Activated CD8-positive, alpha-beta T cell treated with anti-CD3 and anti-CD28 coated beads for 36 hours (primary cell): Measurements from ENCODE around the gene RANBP1. TPM values are rescaled to one million over a fixed set of nuclear protein-coding genes. Genes with fewer than 3 reads are reported as not detected.

Experiments used
- ATAC-seq: fragments of 200-7000 bp; cut with Tn5 transposase; one replicate; pipeline ENCODE4 v1.10.0; 2021; ENCODE audit warnings: mild to moderate bottlenecking, moderate library complexity
- CTCF ChIA-PET: fragments of 350-600 bp; sonication (Branson Sonifier 250); formaldehyde crosslinking; loops from one replicate; lab custom pipeline; 2021; ENCODE audit warnings: antibody characterized with exemption; lab: Charles Lee
- POLR2A ChIA-PET: fragments of 350-600 bp; sonication (Branson Sonifier 250); formaldehyde crosslinking; loops from one replicate; lab custom pipeline; 2021; ENCODE audit warnings: antibody characterized with exemption; lab: Charles Lee
- DNase-seq: peaks from one replicate; pipeline ENCODE4 v3.0.0-alpha.2; 2020
- H3K27ac Mint-ChIP-seq: one replicate; pipeline ENCODE4 v1.8.0; 2021; ENCODE audit warnings: mild to moderate bottlenecking, mixed read lengths
- H3K27me3 Mint-ChIP-seq: one replicate; pipeline ENCODE4 v1.8.0; 2021; ENCODE audit warnings: mixed read lengths
- H3K36me3 Mint-ChIP-seq: one replicate; pipeline ENCODE4 v1.8.0; 2021; ENCODE audit warnings: low read depth, mixed read lengths
- H3K4me1 Mint-ChIP-seq: one replicate; pipeline ENCODE4 v1.8.0; 2021; ENCODE audit warnings: low read depth, mixed read lengths
- H3K4me3 Mint-ChIP-seq: one replicate; pipeline ENCODE4 v1.8.0; 2021; ENCODE audit warnings: mild to moderate bottlenecking, moderate library complexity, mixed read lengths
- H3K9me3 Mint-ChIP-seq: one replicate; pipeline ENCODE4 v1.8.0; 2021; ENCODE audit warnings: mixed read lengths
- CTCF ChIP-seq: fragments of 200-600 bp; IDR thresholded peaks from one replicate; pipeline ENCODE4 v1.8.0; 2022; ENCODE audit warnings: antibody characterized with exemption, mild to moderate bottlenecking
- intact Hi-C: fragments of 100-400 bp; cut with micrococcal nuclease; formaldehyde crosslinking; loops from one replicate; pipeline ENCODE4 v1.10.0; 2022
- total RNA-seq, 2 experiments: library from RNA; stranded (reverse); gene quantifications; one replicate each; pipeline ENCODE4 v1.2.3, GENCODE V29; 2021

The RANBP1 gene
- total RNA-seq, 2 experiments from 2014 or later: 411 to 412 TPM

DNA sequence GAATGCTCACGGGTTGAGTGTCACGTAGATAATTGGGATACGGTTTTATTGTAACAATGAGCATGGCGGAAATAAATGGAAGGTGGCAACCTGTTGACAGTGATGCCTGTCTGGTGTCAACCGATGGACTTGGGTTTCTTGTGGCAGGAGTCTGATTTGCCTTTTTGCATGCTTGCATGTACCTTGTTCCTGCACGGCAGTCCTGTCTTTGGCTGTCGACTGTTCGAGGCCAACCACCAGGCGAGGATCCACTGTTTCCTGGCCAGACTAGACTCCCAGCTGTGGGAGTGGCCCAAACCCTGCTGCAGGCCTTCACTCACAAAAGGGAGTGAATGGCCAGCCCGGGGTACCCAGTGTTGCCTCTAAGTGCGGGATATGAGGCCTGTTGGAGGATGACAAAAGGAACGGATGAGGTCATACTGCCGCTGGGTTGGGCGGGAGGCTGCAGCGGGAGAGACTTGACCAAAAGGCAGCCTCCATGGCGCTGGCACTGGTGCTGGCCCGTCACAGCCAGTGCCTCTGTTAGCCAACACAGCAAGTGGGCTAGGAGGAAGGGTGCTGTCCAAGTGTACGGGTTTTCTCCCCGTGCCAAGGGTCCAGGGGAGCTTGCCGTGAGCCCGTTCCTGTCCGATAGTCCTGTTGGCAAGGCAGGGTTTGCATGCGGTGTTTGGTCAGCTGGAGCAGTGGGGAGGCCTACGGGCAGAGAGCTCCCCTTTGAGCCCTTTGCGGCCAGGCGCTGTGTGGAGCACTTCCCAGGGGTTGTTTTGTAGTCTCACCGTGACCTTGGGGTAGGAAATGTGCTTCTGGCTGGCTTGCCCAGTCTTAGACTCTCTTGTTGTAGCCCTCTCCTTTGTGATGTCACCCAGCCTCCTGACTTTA lies 34.9 kb upstream of the RANBP1 start:
- H3K4me1 Mint-ChIP-seq: peaks cover 41% of the 10 kb centered on the region
- ChIA-PET CTCF (interaction anchor here (1.0 to 2.4 kb wide), 3 partner anchors 10 to 20 kb away, joined by 3 to 10 read pairs (median 4); no protein-coding TSS in a partner anchor), POLR2A (interaction anchor here (1.2 to 3.3 kb wide), 5 partner anchors 10 to 37 kb away, joined by 5 to 17 read pairs (median 7); partner anchors contain the start of gene TRMT2A)
- peak overlapping the region; percentile 91 for H3K4me3 Mint-ChIP-seq
- ATAC-seq: no peak
- DNase-seq: peak; percentile 38
- intact Hi-C loops: loop anchor here (5.0 kb wide), 1 partner anchor 36 kb away; the partner anchor contains the start of genes RANBP1 and TRMT2A
- H3K36me3 Mint-ChIP-seq: peaks cover 21% of the 10 kb centered on the region
- no peaks in the 10 kb centered on the region for H3K27me3 Mint-ChIP-seq
- no peak for TF ChIP-seq CTCF
- H3K9me3 Mint-ChIP-seq: no peaks in the 10 kb centered on the region
- H3K27ac Mint-ChIP-seq: peak overlapping the region; percentile 54

GRCh38 chr22:20083157-20083890 lies 32.6 kb upstream of the RANBP1 start:
- H3K4me3 Mint-ChIP-seq: peak overlapping the region; percentile 91
- POLR2A ChIA-PET: interaction anchor here (0.9 to 3.3 kb wide), 9 partner anchors 9 to 46 kb away, joined by 3 to 17 read pairs (median 6); partner anchors contain the start of gene TRMT2A
- no peak for ATAC-seq
- peak overlapping the region; percentile 54 for H3K27ac Mint-ChIP-seq
- CTCF ChIA-PET: interaction anchor here (1.0 to 2.4 kb wide), 5 partner anchors 11 to 70 kb away, joined by 3 to 10 read pairs (median 4); partner anchors contain the start of gene TRMT2A
- H3K27me3 Mint-ChIP-seq: no peaks in the 10 kb centered on the region
- TF ChIP-seq CTCF: no peak
- intact Hi-C loops: loop anchor here (5.0 kb wide), 1 partner anchor 34 kb away; the partner anchor contains the start of genes RANBP1 and TRMT2A
- no peaks in the 10 kb centered on the region for H3K9me3 Mint-ChIP-seq
- H3K4me1 Mint-ChIP-seq: peaks cover 57% of the 10 kb centered on the region
- peaks cover 39% of the 10 kb centered on the region for H3K36me3 Mint-ChIP-seq
- DNase-seq: no peak

DNA sequence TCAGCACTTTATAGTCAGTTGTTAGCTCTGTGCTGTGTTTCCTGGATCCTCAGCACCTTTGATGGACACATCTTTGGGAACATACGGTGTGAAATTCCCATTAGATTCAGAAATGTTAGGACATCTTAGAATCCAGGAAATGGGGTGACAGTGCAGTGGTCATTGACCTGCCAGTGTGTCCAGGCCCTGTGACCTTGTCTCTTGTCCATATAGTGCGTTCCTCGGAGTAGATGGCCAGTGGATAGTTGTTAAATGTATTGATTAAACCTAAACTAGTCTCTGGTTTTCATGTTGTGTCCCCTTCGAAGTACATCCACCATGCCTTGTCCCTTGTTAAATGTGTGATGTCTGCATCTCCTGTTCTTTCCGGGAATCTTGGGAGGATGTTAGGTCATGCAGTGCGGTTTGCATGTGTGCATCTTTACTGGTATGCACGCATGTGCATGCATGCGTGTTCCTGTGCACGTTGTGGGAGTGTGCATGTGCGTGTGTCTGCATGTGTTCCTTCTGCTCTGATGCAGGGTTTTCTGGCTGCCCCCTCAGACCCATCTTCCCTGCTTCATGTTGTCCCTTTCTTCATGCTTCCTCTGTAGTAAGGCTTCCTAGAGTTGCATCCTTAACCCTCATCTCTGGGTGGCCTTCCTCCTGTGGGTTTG lies 31.9 kb upstream of the RANBP1 start:
- no peaks in the 10 kb centered on the region for H3K9me3 Mint-ChIP-seq
- intact Hi-C loops: loop anchor here (5.0 kb wide), 1 partner anchor 33 kb away; the partner anchor contains the start of genes RANBP1 and TRMT2A
- no peak overlapping the region for H3K4me3 Mint-ChIP-seq
- H3K4me1 Mint-ChIP-seq: peaks cover 60% of the 10 kb centered on the region
- no peaks in the 10 kb centered on the region for H3K27me3 Mint-ChIP-seq
- ChIA-PET CTCF (interaction anchor here (0.7 to 2.4 kb wide), 5 partner anchors 10 to 70 kb away, joined by 3 to 10 read pairs (median 4); no protein-coding TSS in a partner anchor), POLR2A (interaction anchor here (1.0 to 1.2 kb wide), 4 partner anchors 8 to 45 kb away, joined by 3 to 6 read pairs (median 4); no protein-coding TSS in a partner anchor)
- TF ChIP-seq CTCF: no peak
- ATAC-seq (no peak), DNase-seq (no peak)
- H3K36me3 Mint-ChIP-seq: peaks cover 42% of the 10 kb centered on the region
- H3K27ac Mint-ChIP-seq: peak overlapping the region; percentile 25

GRCh38 chr22:20084547-20085413 lies 31.1 kb upstream of the RANBP1 start:
- ChIA-PET POLR2A (interaction anchor here (0.6 to 1.5 kb wide), 4 partner anchors 24 to 46 kb away, joined by 3 to 5 read pairs (median 3); no protein-coding TSS in a partner anchor), CTCF (interaction anchor here (0.7 to 2.4 kb wide), 5 partner anchors 11 to 69 kb away, joined by 3 to 10 read pairs (median 3); no protein-coding TSS in a partner anchor)
- peak; percentile 54 for TF ChIP-seq CTCF
- Mint-ChIP-seq H3K27ac (peak overlapping the region; percentile 14), H3K4me1 (peaks cover 68% of the 10 kb centered on the region), H3K27me3 (no peaks in the 10 kb centered on the region), H3K4me3 (no peak overlapping the region), H3K36me3 (peaks cover 48% of the 10 kb centered on the region), H3K9me3 (no peaks in the 10 kb centered on the region)
- peak; percentile 57 for DNase-seq
- no peak for ATAC-seq
- intact Hi-C loops: loop anchor here (5.0 kb wide), 1 partner anchor 33 kb away; the partner anchor contains the start of genes RANBP1 and TRMT2A
